HepG2 (cell line): ENCODE results near the gene NRDE2. TPM values are rescaled to one million over a fixed set of nuclear protein-coding genes. Genes with fewer than 3 reads are reported as not detected.

Experiments
- ARID2 ChIP-seq: sonication (generic); formaldehyde crosslinking; IDR thresholded peaks from 2 replicates; pipeline ENCODE4 v1.8.1; 2022; ENCODE audit warnings: mild to moderate bottlenecking, missing genetic modification reagents, borderline replicate concordance
- ATRX ChIP-seq: sonication (generic); formaldehyde crosslinking; IDR thresholded peaks from 2 replicates; pipeline ENCODE4 v1.4.0; 2020; ENCODE audit warnings: missing genetic modification reagents, borderline replicate concordance
- MIER3 ChIP-seq: IDR thresholded peaks from 2 replicates; pipeline ENCODE4 v1.6.1; 2016; ENCODE audit warnings: missing compliant biosample characterization, borderline replicate concordance
- MXI1 ChIP-seq: IDR thresholded peaks from 3 replicates; pipeline ENCODE4 v1.6.1; 2012; ENCODE audit warnings: low read depth, low read length, inconsistent platforms, borderline replicate concordance
- POLR2A ChIP-seq, 2 experiments: IDR thresholded peaks; 2 replicates each; pipeline ENCODE4 v1.6.1; 2011; ENCODE audit warnings: low read depth in 2 of 2, low read length in 2 of 2, mild to moderate bottlenecking in 1 of 2, moderate library complexity in 1 of 2; ENCODE audit not compliant: insufficient read depth in 1 of 2
- TRIM24 ChIP-seq: sonication (generic); formaldehyde crosslinking; IDR thresholded peaks from 2 replicates; pipeline ENCODE4 v1.8.0; 2022; ENCODE audit warnings: mild to moderate bottlenecking, missing genetic modification reagents
- ZFP36L2 ChIP-seq: sonication (generic); formaldehyde crosslinking; IDR thresholded peaks from 2 replicates; pipeline ENCODE4 v1.4.0; 2020; ENCODE audit warnings: missing genetic modification reagents
- ZNF350 ChIP-seq: sonication (generic); formaldehyde crosslinking; IDR thresholded peaks from 2 replicates; pipeline ENCODE4 v1.4.0; 2020; ENCODE audit warnings: mild to moderate bottlenecking, low read depth, missing genetic modification reagents, borderline replicate concordance
- ZNF567 ChIP-seq: sonication (generic); formaldehyde crosslinking; IDR thresholded peaks from 2 replicates; pipeline ENCODE4 v1.8.1; 2023; ENCODE audit warnings: mild to moderate bottlenecking, missing genetic modification reagents, borderline replicate concordance
- ZNF589 ChIP-seq: sonication (generic); formaldehyde crosslinking; conservative IDR thresholded peaks from 2 replicates; pipeline ENCODE4 v1.8.0; 2022; ENCODE audit warnings: mild to moderate bottlenecking, moderate library complexity, missing genetic modification reagents
- ZNF7 ChIP-seq: IDR thresholded peaks from 2 replicates; pipeline ENCODE4 v1.6.1; 2016; ENCODE audit warnings: missing biosample characterization, missing genetic modification reagents
- polyA plus RNA-seq, 8 experiments: library from polyadenylated mRNA; depleted of rRNA in 3 of 8; stranded (reverse) in 7 of 8; unstranded in 1 of 8; fragments of >200 nt; fragmentation: Illumina TruSeq in 4 of 8; extraction: Trizol in 4 of 8; gene quantifications; 2 replicates each; pipeline versions ENCODE4 v1.2.1 to v1.2.3, GENCODE V29; 2011 to 2016; ENCODE audit warnings: low read depth in 4 of 8, missing spikeins in 1 of 8, mixed read lengths in 1 of 8; ENCODE audit not compliant: insufficient read depth in 1 of 8
- total RNA-seq, 5 experiments: library from RNA; depleted of rRNA; stranded (reverse); fragments of >200 nt; fragmentation: Illumina TruSeq; extraction: Trizol; gene quantifications; 2 replicates each; pipeline ENCODE4 v1.2.3, GENCODE V29; 2016; ENCODE audit warnings: low read depth in 1 of 5
- TF ChIP-seq, protein P1 (sequence below): sonication (generic); formaldehyde crosslinking; IDR thresholded peaks from 2 replicates; pipeline ENCODE4 v1.9.0; 2022; ENCODE audit warnings: low read depth, missing genetic modification reagents
- TF ChIP-seq, protein P2 (sequence below): sonication (generic); formaldehyde crosslinking; IDR thresholded peaks from 2 replicates; pipeline ENCODE4 v1.9.0; 2021; ENCODE audit warnings: missing genetic modification reagents, mild to moderate bottlenecking, borderline replicate concordance
- TF ChIP-seq, protein P3 (sequence below): IDR thresholded peaks from 2 replicates; pipeline ENCODE4 v1.6.1; 2018; ENCODE audit warnings: missing genetic modification reagents
- TF ChIP-seq, protein P4 (sequence below): sonication (generic); formaldehyde crosslinking; IDR thresholded peaks from 2 replicates; pipeline ENCODE4 v1.4.0; 2020; ENCODE audit warnings: missing genetic modification reagents
- TF ChIP-seq, protein P5 (sequence below): IDR thresholded peaks from 2 replicates; pipeline ENCODE4 v1.4.0; 2020; ENCODE audit warnings: mild to moderate bottlenecking, missing genetic modification reagents

NRDE2 gene
- total and polyA plus RNA-seq, 2 of the 13 experiments (the other 11 are each of a cell fraction or from before 2014, with no cell fraction given) = 5.6 to 12.5 TPM

DNA sequence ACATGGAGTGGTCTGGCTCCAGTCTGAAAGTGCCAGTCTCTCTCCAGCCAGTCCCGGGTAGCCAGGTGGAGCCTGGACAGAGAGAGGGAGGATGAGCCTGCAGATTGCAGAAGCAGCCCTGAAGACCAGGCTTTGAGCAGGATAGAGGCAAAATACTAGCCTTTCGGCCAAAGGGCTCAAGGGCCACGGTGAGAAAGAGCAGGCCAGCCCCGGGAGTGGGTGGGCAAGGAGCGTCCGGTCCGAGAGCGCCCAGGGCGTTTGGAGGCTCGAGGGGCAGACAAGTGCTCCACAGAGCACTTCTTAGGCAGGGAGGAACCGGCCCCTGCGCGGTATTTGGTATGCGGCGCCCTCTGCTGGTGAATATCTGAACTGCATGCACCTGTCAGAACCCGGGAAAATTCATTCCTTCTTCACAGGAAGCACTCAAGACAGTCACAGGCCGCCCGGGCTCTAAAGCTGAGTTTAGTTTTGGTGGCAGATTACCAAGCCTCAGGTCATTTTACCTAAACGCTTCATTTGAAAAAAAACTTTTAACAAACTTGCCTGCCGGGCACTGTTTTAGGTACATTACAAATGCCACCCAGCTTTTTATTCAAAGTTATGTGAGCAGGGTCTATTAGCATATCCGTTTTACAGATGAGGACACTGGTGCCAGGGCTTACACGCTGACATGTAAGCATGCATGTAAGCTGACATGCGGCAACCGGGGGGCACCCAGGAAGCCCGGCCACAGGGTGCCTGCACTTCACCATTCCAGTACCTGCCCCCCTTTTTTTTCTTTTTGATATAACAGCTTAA, 96.4 kb downstream of the NRDE2 start (continued):
- TF ChIP-seq, protein P1, sequence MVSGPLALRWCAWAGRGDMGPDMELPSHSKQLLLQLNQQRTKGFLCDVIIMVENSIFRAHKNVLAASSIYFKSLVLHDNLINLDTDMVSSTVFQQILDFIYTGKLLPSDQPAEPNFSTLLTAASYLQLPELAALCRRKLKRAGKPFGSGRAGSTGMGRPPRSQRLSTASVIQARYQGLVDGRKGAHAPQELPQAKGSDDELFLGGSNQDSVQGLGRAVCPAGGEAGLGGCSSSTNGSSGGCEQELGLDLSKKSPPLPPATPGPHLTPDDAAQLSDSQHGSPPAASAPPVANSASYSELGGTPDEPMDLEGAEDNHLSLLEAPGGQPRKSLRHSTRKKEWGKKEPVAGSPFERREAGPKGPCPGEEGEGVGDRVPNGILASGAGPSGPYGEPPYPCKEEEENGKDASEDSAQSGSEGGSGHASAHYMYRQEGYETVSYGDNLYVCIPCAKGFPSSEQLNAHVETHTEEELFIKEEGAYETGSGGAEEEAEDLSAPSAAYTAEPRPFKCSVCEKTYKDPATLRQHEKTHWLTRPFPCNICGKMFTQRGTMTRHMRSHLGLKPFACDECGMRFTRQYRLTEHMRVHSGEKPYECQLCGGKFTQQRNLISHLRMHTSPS (CRISPR knock-in tag) = no peak
- TF ChIP-seq, protein P2, sequence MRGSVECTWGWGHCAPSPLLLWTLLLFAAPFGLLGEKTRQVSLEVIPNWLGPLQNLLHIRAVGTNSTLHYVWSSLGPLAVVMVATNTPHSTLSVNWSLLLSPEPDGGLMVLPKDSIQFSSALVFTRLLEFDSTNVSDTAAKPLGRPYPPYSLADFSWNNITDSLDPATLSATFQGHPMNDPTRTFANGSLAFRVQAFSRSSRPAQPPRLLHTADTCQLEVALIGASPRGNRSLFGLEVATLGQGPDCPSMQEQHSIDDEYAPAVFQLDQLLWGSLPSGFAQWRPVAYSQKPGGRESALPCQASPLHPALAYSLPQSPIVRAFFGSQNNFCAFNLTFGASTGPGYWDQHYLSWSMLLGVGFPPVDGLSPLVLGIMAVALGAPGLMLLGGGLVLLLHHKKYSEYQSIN (CRISPR knock-in tag) = no peak
- TF ChIP-seq ZFP36L2 (CRISPR knock-in tag) = no peak
- TF ChIP-seq MXI1 = no peak; the same call in 2 of the 3 replicates
- no peak for TF ChIP-seq ATRX
- TF ChIP-seq ZNF589 (CRISPR knock-in tag) = no peak
- TF ChIP-seq MIER3 = no peak
- no peak for TF ChIP-seq POLR2A (IDR thresholded peaks at IDR 0.05; ENCODE audit: insufficient read depth in 1 of 2, low read depth in 2 of 2, low read length in 2 of 2)
- TF ChIP-seq, protein P3, sequence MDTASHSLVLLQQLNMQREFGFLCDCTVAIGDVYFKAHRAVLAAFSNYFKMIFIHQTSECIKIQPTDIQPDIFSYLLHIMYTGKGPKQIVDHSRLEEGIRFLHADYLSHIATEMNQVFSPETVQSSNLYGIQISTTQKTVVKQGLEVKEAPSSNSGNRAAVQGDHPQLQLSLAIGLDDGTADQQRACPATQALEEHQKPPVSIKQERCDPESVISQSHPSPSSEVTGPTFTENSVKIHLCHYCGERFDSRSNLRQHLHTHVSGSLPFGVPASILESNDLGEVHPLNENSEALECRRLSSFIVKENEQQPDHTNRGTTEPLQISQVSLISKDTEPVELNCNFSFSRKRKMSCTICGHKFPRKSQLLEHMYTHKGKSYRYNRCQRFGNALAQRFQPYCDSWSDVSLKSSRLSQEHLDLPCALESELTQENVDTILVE (CRISPR knock-in tag) = no peak; the same call in 1 of the 2 replicates
- peak; percentile 48; the same call in 1 of the 2 replicates for TF ChIP-seq ZNF567 (CRISPR knock-in tag)
- no peak for TF ChIP-seq ARID2 (CRISPR knock-in tag)
- TF ChIP-seq, protein P4, sequence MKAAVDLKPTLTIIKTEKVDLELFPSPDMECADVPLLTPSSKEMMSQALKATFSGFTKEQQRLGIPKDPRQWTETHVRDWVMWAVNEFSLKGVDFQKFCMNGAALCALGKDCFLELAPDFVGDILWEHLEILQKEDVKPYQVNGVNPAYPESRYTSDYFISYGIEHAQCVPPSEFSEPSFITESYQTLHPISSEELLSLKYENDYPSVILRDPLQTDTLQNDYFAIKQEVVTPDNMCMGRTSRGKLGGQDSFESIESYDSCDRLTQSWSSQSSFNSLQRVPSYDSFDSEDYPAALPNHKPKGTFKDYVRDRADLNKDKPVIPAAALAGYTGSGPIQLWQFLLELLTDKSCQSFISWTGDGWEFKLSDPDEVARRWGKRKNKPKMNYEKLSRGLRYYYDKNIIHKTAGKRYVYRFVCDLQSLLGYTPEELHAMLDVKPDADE (CRISPR knock-in tag) = no peak
- TF ChIP-seq TRIM24 (CRISPR knock-in tag) = no peak
- TF ChIP-seq, protein P5, sequence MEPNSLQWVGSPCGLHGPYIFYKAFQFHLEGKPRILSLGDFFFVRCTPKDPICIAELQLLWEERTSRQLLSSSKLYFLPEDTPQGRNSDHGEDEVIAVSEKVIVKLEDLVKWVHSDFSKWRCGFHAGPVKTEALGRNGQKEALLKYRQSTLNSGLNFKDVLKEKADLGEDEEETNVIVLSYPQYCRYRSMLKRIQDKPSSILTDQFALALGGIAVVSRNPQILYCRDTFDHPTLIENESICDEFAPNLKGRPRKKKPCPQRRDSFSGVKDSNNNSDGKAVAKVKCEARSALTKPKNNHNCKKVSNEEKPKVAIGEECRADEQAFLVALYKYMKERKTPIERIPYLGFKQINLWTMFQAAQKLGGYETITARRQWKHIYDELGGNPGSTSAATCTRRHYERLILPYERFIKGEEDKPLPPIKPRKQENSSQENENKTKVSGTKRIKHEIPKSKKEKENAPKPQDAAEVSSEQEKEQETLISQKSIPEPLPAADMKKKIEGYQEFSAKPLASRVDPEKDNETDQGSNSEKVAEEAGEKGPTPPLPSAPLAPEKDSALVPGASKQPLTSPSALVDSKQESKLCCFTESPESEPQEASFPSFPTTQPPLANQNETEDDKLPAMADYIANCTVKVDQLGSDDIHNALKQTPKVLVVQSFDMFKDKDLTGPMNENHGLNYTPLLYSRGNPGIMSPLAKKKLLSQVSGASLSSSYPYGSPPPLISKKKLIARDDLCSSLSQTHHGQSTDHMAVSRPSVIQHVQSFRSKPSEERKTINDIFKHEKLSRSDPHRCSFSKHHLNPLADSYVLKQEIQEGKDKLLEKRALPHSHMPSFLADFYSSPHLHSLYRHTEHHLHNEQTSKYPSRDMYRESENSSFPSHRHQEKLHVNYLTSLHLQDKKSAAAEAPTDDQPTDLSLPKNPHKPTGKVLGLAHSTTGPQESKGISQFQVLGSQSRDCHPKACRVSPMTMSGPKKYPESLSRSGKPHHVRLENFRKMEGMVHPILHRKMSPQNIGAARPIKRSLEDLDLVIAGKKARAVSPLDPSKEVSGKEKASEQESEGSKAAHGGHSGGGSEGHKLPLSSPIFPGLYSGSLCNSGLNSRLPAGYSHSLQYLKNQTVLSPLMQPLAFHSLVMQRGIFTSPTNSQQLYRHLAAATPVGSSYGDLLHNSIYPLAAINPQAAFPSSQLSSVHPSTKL (CRISPR knock-in tag) = peak; percentile 31; the same call in 1 of the 2 replicates
- TF ChIP-seq ZNF350 (CRISPR knock-in tag) = peak; percentile 68
- TF ChIP-seq ZNF7 (CRISPR knock-in tag) = no peak
